GM12878 (cell line): ENCODE results near the gene SCGB1C2. TPM values are rescaled to one million over a fixed set of nuclear protein-coding genes. Genes with fewer than 3 reads are reported as not detected.
"Not testable (repeated sequence)": the region's sequence is repeated elsewhere in the genome, so short reads cannot be mapped to it uniquely, and the experiment has no call there.

Experiments
- ATAC-seq: fragments of 200-7000 bp; cut with Tn5 transposase; 3 replicates; pipeline ENCODE4 v1.9.1; 2020; ENCODE audit warnings: mild to moderate bottlenecking, moderate library complexity
- BruUV-seq: library from RNA; stranded (reverse); fragments of 400-500 nt; replicated peaks from 2 replicates; lab custom pipeline; 2021; lab: Mats Ljungman, UMichigan
- CTCF ChIA-PET: fragments of 300-600 bp; sonication (Branson Sonifier 250); formaldehyde crosslinking; extraction: SDS; loops from one replicate; lab custom pipeline; 2021; ENCODE audit warnings: inconsistent platforms; lab: Yijun Ruan, JAX
- POLR2A ChIA-PET: fragments of 350-600 bp; formaldehyde crosslinking; extraction: SDS; loops from one replicate; lab custom pipeline; 2021; ENCODE audit warnings: inconsistent platforms; lab: Charles Lee
- RAD21 ChIA-PET: fragments of 300-600 bp; sonication (Branson Sonifier 250); formaldehyde crosslinking; loops from one replicate; lab custom pipeline; 2023; ENCODE audit warnings: antibody characterized with exemption; ENCODE audit not compliant: unreplicated experiment; lab: Charles Lee
- SMC1A ChIA-PET: fragments of 300-600 bp; sonication (Branson Sonifier 250); formaldehyde crosslinking; loops from one replicate; lab custom pipeline; 2023; ENCODE audit not compliant: unreplicated experiment, uncharacterized antibody; lab: Charles Lee
- DNase-seq: peaks from one replicate; pipeline ENCODE4 v3.0.0-alpha.2; 2011; ENCODE audit warnings: low read depth, low spot score
- FAIRE-seq: peaks from 3 replicates; lab custom pipeline; 2011; peaks lifted over from hg19 to GRCh38; lab: Jason Lieb, UNC
- H2AFZ ChIP-seq: 2 replicates; pipeline ENCODE4 v1.6.0; 2011; ENCODE audit warnings: low read depth, low read length, control low read depth; ENCODE audit not compliant: control insufficient read depth
- H3K27ac ChIP-seq: 2 replicates; pipeline ENCODE4 v1.5.1; 2011; ENCODE audit warnings: control low read depth; ENCODE audit not compliant: control insufficient read depth, insufficient read depth
- H3K27me3 ChIP-seq, 2 experiments: replicated peaks in 1 of 2; 2 replicates each; pipeline versions ENCODE4 v1.6.0 to v1.6.1; 2011; ENCODE audit warnings: low read length in 1 of 2; ENCODE audit not compliant: control insufficient read depth in 2 of 2, insufficient read depth in 2 of 2
- H3K36me3 ChIP-seq, 2 experiments: 2 replicates each; pipeline ENCODE4 v1.5.1; 2011; ENCODE audit warnings: low read length in 1 of 2; ENCODE audit not compliant: control insufficient read depth in 2 of 2, insufficient read depth in 2 of 2
- H3K4me1 ChIP-seq: 2 replicates; pipeline ENCODE4 v1.6.1; 2011; ENCODE audit warnings: mild to moderate bottlenecking, low read length, moderate library complexity, mixed read lengths; ENCODE audit not compliant: control insufficient read depth, insufficient read depth
- H3K4me2 ChIP-seq: 2 replicates; pipeline ENCODE4 v1.6.0; 2011; ENCODE audit warnings: control low read depth; ENCODE audit not compliant: control insufficient read depth, insufficient read depth
- H3K4me3 ChIP-seq: fragments of 200-600 bp; sonication (generic); 2 replicates; pipeline ENCODE4 v1.5.1; 2016
- H3K79me2 ChIP-seq: 2 replicates; pipeline ENCODE4 v1.6.0; 2011; ENCODE audit warnings: low read length; ENCODE audit not compliant: control insufficient read depth, insufficient read depth
- H3K9ac ChIP-seq: 2 replicates; pipeline ENCODE4 v1.8.0; 2011; ENCODE audit warnings: low read length, control low read depth, mixed read lengths; ENCODE audit not compliant: control insufficient read depth, insufficient read depth
- H3K9me3 ChIP-seq: replicated peaks from 3 replicates; pipeline ENCODE4 v1.5.1; 2011; ENCODE audit warnings: mild to moderate bottlenecking, low read length; ENCODE audit not compliant: control insufficient read depth, insufficient read depth
- H4K20me1 ChIP-seq: 2 replicates; pipeline ENCODE4 v1.6.0; 2011; ENCODE audit not compliant: control insufficient read depth, insufficient read depth
- RAD21 ChIP-seq: IDR thresholded peaks from 2 replicates; pipeline ENCODE4 v1.6.1; 2011; ENCODE audit warnings: mild to moderate bottlenecking, low read depth, low read length, moderate library complexity; ENCODE audit not compliant: insufficient read depth
- WGBS: methylation state at CpG from one replicate; pipeline ENCODE4 v1.1.6; 2016; ENCODE audit warnings: low lambda C conversion rate; ENCODE audit not compliant: insufficient replicate concordance, insufficient coverage; ENCODE audit errors: missing lambda C conversion rate; 5-methylcytosine and 5-hydroxymethylcytosine counted together
- in situ Hi-C: fragments of 300-500 bp; cut with MboI; formaldehyde crosslinking; loops from 9 replicates; pipeline ENCODE4 v1.14.3; 2018; ENCODE audit warnings: mixed read lengths
- intact Hi-C: fragments of 100-400 bp; cut with micrococcal nuclease; formaldehyde crosslinking; loops from one replicate; pipeline ENCODE4 v1.14.2; 2022; ENCODE audit not compliant: unreplicated experiment
- polyA plus RNA-seq, 11 experiments: library from polyadenylated mRNA; depleted of rRNA in 4 of 11; unstranded in 6 of 11; stranded (reverse) in 5 of 11; fragments of >200 nt; fragmentation: Nextera tagmentation in 4 of 11; fragmentation: Illumina TruSeq in 1 of 11; extraction: Ambion mirVana in 4 of 11; extraction: Trizol in 1 of 11; gene quantifications; 1 replicate in 1 of 11; 2 replicates in 10 of 11; pipeline versions ENCODE4 v1.2.1 to v1.2.3, GENCODE V29; 2011 to 2016; ENCODE audit warnings: inconsistent platforms in 2 of 11, missing spikeins in 2 of 11, low read depth in 1 of 11
- total RNA-seq, 4 experiments: library from RNA; depleted of rRNA in 3 of 4; stranded (reverse); fragments of >200 nt in 3 of 4; fragmentation: Illumina TruSeq in 1 of 4; extraction: Trizol in 1 of 4; gene quantifications; 2 replicates each; pipeline versions ENCODE4 v1.2.1 to v1.2.3, GENCODE V29; 2013 to 2021
- TF ChIP-seq, protein P1 (sequence below), 3 experiments: IDR thresholded peaks in 2 of 3; conservative IDR thresholded peaks in 1 of 3; 2 replicates each; pipeline ENCODE4 v1.5.1; 2011; ENCODE audit warnings: low read depth in 3 of 3, low read length in 3 of 3, mild to moderate bottlenecking in 3 of 3, control low read depth in 2 of 3, moderate library complexity in 2 of 3, inconsistent platforms in 1 of 3, mixed read lengths in 1 of 3; ENCODE audit not compliant: control insufficient read depth in 2 of 3, insufficient read depth in 1 of 3; ENCODE audit errors: extremely low read depth in 1 of 3

Gene SCGB1C2
- total and polyA plus RNA-seq, 10 of the 15 experiments (the other 5 are each of a cell fraction or from before 2014, with no cell fraction given): not detected

DNA sequence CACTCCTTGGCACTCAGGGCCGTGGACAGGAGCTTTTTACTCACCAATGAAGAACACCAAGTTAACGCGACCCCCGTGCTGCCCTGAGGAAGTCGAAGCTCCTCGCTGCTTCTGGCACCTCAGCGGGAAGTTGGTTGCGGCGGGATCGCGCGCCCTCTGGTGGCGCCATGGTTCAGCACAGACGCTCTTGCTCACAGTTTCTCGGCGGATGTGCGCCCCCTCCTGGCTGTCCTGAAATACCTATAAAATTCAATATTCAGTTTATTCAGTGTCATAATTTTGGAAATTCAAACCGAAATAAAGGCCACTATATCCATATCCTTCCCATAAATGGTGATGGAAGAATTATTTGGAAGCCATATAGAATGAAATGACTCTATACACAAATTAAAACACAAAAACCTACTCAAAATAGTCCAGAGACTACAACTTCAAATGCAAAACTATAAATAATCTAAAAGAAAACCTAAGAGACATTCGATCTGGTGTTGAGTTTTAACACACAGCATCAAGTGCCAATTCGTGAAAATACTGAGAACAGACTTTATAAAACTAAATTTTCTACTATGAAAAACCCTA is 18.9 kb upstream of the SCGB1C2 start:
- BruUV-seq, H3K4me1 ChIP-seq, H3K27me3 ChIP-seq, H2AFZ ChIP-seq, H4K20me1 ChIP-seq, H3K4me2 ChIP-seq, POLR2A ChIA-PET, RAD21 ChIA-PET, H3K79me2 ChIP-seq, FAIRE-seq, in situ Hi-C loops, H3K9me3 ChIP-seq, SMC1A ChIA-PET, CTCF ChIA-PET, H3K27ac ChIP-seq, ATAC-seq, H3K4me3 ChIP-seq, DNase-seq, H3K36me3 ChIP-seq, H3K9ac ChIP-seq, intact Hi-C loops: not testable (repeated sequence)
- under 1% methylated on average over 11 of the region's 20 CpGs for WGBS
- TF ChIP-seq RAD21: peak; percentile 24; the same call in 1 of the 2 replicates
- TF ChIP-seq, protein P1, sequence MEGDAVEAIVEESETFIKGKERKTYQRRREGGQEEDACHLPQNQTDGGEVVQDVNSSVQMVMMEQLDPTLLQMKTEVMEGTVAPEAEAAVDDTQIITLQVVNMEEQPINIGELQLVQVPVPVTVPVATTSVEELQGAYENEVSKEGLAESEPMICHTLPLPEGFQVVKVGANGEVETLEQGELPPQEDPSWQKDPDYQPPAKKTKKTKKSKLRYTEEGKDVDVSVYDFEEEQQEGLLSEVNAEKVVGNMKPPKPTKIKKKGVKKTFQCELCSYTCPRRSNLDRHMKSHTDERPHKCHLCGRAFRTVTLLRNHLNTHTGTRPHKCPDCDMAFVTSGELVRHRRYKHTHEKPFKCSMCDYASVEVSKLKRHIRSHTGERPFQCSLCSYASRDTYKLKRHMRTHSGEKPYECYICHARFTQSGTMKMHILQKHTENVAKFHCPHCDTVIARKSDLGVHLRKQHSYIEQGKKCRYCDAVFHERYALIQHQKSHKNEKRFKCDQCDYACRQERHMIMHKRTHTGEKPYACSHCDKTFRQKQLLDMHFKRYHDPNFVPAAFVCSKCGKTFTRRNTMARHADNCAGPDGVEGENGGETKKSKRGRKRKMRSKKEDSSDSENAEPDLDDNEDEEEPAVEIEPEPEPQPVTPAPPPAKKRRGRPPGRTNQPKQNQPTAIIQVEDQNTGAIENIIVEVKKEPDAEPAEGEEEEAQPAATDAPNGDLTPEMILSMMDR (IDR thresholded peaks at IDR 0.05 in 2 of 3, conservative IDR thresholded peaks at IDR 0.05 in 1 of 3; ENCODE audit: control insufficient read depth in 2 of 3, extremely low read depth in 1 of 3, insufficient read depth in 1 of 3, low read depth in 3 of 3, low read length in 3 of 3): peak; percentile 42 to 50 (median 44)

DNA sequence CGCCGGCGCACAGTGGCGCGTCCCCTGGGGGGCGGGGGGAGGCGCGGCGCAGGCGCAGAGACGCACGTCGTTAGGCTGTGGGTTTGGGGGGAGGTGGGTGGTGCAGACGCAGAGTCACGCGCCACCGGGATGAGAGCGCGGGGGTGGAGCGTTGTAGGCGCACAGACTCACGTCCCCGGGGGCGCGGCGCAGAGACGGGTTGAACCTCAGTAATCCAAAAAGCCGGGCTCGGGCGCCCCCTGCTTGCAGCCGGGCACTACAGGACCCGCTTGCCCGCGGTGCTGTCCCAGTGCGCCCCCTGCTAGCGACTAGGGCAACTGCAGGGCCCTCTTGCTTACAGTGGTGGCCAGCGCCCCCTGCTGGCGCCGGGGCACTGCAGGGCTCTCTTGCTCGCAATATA is 3.4 kb upstream of the SCGB1C2 start:
- H3K4me2 ChIP-seq, H3K4me1 ChIP-seq, H3K9me3 ChIP-seq, H3K27ac ChIP-seq, H3K9ac ChIP-seq, FAIRE-seq, SMC1A ChIA-PET, H3K79me2 ChIP-seq, BruUV-seq, H3K4me3 ChIP-seq, H3K36me3 ChIP-seq, H4K20me1 ChIP-seq, POLR2A ChIA-PET, H2AFZ ChIP-seq, in situ Hi-C loops, CTCF ChIA-PET, intact Hi-C loops, RAD21 ChIA-PET, H3K27me3 ChIP-seq, ATAC-seq, DNase-seq: not testable (repeated sequence)
- WGBS: no CpG with 5 or more reads among the region's 40 CpGs
